ENCODE measurements around the gene TBL3. TPM values are rescaled to one million over a fixed set of nuclear protein-coding genes. Genes with fewer than 3 reads are reported as not detected.
A peak's percentile ranks its signal among the peaks of the same experiment; 100 is the strongest.

The TBL3 gene
- total RNA-seq, 2 experiments from 2014 or later: 27.7 to 28.7 TPM

DNA sequence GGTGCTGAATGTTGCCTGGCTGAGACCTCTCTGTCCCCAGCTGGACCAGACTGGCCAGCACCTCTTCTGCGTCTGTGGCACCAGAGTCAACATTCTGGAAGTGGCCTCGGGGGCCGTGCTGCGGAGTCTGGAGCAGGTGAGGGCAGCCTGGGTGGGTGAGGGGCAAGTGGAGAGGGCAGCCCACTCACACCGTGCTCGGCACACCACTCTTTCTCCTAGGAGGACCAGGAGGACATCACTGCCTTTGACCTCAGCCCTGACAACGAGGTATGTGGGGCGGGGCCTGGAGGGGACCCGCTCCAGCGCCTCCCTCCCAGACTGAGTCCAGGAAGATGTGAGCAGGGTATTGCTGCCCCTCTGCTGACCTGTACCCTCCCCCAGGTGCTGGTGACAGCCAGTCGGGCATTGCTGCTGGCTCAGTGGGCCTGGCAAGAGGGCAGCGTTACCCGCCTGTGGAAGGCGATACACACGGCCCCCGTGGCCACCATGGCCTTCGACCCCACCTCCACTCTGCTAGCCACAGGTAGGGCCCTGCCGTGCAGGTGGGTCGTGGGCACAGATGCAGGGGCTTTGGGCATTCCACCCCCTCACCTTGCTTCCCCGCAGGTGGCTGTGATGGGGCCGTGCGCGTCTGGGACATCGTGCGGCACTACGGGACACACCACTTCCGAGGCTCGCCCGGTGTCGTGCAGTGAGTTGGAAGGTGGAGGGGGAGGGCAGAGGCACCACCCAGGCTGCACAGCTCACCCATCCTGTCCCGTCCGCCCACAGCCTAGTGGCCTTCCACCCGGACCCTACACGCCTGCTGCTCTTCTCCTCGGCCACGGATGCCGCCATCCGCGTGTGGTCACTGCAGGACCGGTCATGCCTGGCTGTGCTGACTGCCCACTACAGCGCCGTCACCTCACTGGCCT, 2.6 kb downstream of the TBL3 start:
- ChIA-PET POLR2A (interaction anchor here (1.7 to 12.7 kb wide), 3 partner anchors 9 to 11 kb away, joined by 8 to 149 read pairs (median 47); partner anchors contain the start of genes GFER, NDUFB10, RNF151 and RPS2), CTCF (no interaction called here)
- Mint-ChIP-seq H3K4me1 (peaks cover 29% of the 10 kb centered on the region), H3K9me3 (no peaks in the 10 kb centered on the region), H3K4me3 (peak overlapping the region; percentile 17), H3K27ac (no peak overlapping the region), H3K27me3 (no peaks in the 10 kb centered on the region), H3K36me3 (ENCODE audit: low read depth) (peaks cover 24% of the 10 kb centered on the region)
- DNase-seq: no peak

DNA sequence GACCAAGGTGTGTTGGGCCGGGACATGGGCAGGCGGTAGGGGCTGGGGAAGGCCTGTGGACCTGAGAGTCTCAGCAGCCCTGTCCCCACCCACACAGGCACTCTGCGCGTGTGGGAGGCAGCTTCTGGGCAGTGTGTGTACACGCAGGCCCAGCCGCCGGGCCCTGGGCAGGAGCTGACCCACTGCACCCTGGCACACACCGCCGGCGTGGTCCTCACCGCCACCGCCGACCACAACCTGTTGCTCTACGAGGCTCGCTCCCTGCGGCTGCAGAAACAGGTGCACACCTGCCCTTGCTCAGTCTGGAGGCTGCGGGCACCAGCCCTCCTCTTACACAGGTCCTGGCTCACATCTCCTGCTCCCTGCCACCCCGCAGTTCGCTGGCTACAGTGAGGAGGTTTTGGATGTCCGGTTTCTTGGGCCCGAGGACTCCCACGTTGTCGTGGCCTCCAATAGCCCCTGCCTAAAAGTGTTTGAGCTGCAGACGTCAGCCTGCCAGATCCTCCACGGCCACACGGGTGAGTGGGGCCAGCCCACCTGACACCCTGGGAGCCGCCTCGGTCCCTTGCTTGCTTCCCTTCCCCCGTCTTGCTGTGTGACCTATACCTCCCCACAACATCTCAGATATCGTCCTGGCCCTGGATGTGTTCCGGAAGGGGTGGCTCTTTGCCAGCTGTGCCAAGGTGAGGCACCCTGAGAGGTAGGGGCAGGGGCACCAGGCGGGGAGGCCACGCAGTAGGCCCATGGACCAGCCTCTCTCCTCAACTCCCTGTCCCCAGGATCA, 3.8 kb downstream of the TBL3 start:
- CTCF ChIA-PET: no interaction called here

DNA sequence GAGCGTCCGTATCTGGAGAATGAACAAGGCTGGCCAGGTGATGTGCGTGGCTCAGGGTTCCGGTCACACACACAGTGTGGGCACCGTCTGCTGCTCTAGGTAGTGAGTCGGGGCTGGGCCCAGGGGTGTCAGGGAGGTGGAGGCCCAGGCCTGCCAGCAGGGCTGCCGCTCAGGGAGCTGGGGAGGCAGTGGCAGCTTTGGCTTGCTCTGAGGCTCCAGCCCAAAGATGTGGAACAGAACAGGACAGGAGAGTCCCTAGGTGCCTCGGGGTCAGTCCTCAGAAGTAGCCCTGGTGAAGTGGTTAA, 4.3 kb downstream of the TBL3 start:
- peaks cover 25% of the 10 kb centered on the region for H3K36me3 Mint-ChIP-seq (ENCODE audit: low read depth)
- no peak overlapping the region for H3K27ac Mint-ChIP-seq
- peaks cover 7% of the 10 kb centered on the region for H3K27me3 Mint-ChIP-seq
- ChIA-PET POLR2A (interaction anchor here (12.7 kb wide), 1 partner anchor 12 kb away, joined by 149 read pairs; the partner anchor contains the start of genes NDUFB10, RNF151 and RPS2), CTCF (no interaction called here)
- H3K4me3 Mint-ChIP-seq: no peak overlapping the region
- no peaks in the 10 kb centered on the region for H3K9me3 Mint-ChIP-seq
- H3K4me1 Mint-ChIP-seq: peaks cover 20% of the 10 kb centered on the region
- no peak for DNase-seq

More for the DNA sequence above, 3.8 kb downstream of the TBL3 start:
- no peak for DNase-seq
- Mint-ChIP-seq H3K4me1 (peaks cover 25% of the 10 kb centered on the region), H3K4me3 (no peak overlapping the region), H3K9me3 (no peaks in the 10 kb centered on the region), H3K36me3 (ENCODE audit: low read depth) (peaks cover 25% of the 10 kb centered on the region), H3K27me3 (peaks cover 5% of the 10 kb centered on the region), H3K27ac (no peak overlapping the region)
- POLR2A ChIA-PET: interaction anchor here (12.7 kb wide), 1 partner anchor 12 kb away, joined by 149 read pairs; the partner anchor contains the start of genes NDUFB10, RNF151 and RPS2

GRCh38 chr16:1976951-1977874, 5.4 kb downstream of the TBL3 start:
- Mint-ChIP-seq H3K4me1 (peaks cover 15% of the 10 kb centered on the region), H3K36me3 (ENCODE audit: low read depth) (peaks cover 18% of the 10 kb centered on the region), H3K9me3 (no peaks in the 10 kb centered on the region), H3K27ac (no peak overlapping the region), H3K27me3 (peaks cover 16% of the 10 kb centered on the region), H3K4me3 (no peak overlapping the region)
- ChIA-PET POLR2A (interaction anchor here (1.1 to 12.7 kb wide), 4 partner anchors 13 to 177 kb away, joined by 3 to 149 read pairs (median 4); partner anchors contain the start of genes NDUFB10, RNF151 and RPS2), CTCF (no interaction called here)
- DNase-seq: no peak

- Mint-ChIP-seq H3K9me3 (no peaks in the 10 kb centered on the region), H3K27ac (no peak overlapping the region), H3K4me1 (peaks cover 13% of the 10 kb centered on the region), H3K4me3 (no peak overlapping the region), H3K27me3 (peaks cover 22% of the 10 kb centered on the region), H3K36me3 (ENCODE audit: low read depth) (peaks cover 18% of the 10 kb centered on the region)
- no peak for DNase-seq
- ChIA-PET CTCF (no interaction called here), POLR2A (interaction anchor here (1.1 to 12.7 kb wide), 4 partner anchors 14 to 177 kb away, joined by 3 to 149 read pairs (median 4); partner anchors contain the start of genes NDUFB10, RNF151 and RPS2)
These were observed 6.0 kb downstream of the TBL3 start for GRCh38 chr16:1977875-1978268.

DNA sequence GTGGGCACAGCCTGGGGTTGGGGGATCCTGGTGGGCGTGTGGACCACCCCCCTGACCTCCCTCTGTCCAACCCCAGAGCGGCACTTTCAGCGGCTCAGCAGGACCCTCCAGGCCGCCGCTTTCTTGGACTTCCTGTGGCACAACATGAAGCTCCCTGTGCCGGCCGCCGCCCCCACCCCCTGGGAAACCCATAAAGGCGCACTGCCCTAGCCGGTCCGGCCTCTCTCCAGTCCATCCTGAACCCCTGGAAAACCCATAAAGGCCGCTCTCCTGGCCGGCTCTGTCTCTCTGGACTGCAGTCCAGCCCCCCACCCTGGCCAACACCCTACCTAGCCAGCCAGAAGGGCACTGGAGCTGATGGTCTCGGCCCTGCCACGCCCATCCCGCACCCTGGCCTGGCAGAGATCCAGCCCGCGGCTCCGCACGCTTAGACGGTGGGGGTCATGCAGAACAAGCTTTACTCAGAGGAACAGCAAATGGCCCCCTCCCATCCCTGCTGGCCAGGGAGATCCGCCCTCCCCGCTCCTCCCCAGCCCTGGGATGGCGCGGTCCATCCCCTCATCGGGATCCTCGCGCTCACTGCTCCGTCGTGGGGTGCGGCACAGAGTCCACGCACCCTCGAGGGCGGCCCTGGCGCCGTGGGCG, 6.7 kb downstream of the TBL3 start:
- H3K36me3 Mint-ChIP-seq (ENCODE audit: low read depth): peaks cover 18% of the 10 kb centered on the region
- H3K4me1 Mint-ChIP-seq: peaks cover 12% of the 10 kb centered on the region
- no peaks in the 10 kb centered on the region for H3K9me3 Mint-ChIP-seq
- ChIA-PET POLR2A (interaction anchor here (1.1 to 12.7 kb wide), 3 partner anchors 15 to 169 kb away, joined by 3 to 149 read pairs (median 3); partner anchors contain the start of genes NDUFB10, RNF151 and RPS2), CTCF (no interaction called here)
- no peak overlapping the region for H3K4me3 Mint-ChIP-seq
- H3K27ac Mint-ChIP-seq: no peak overlapping the region
- DNase-seq: no peak
- H3K27me3 Mint-ChIP-seq: peaks cover 27% of the 10 kb centered on the region

GRCh38 chr16:1979271-1980029, 7.6 kb downstream of the TBL3 start:
- peaks cover 12% of the 10 kb centered on the region for H3K4me1 Mint-ChIP-seq
- POLR2A ChIA-PET: interaction anchor here (1.9 to 12.7 kb wide), 3 partner anchors 8 to 16 kb away, joined by 4 to 149 read pairs (median 5); partner anchors contain the start of genes NDUFB10, RNF151, RPS2 and TBL3
- H3K27ac Mint-ChIP-seq: no peak overlapping the region
- H3K36me3 Mint-ChIP-seq (ENCODE audit: low read depth): peaks cover 18% of the 10 kb centered on the region
- peaks cover 27% of the 10 kb centered on the region for H3K27me3 Mint-ChIP-seq
- DNase-seq: no peak
- no peak overlapping the region for H3K4me3 Mint-ChIP-seq
- H3K9me3 Mint-ChIP-seq: no peaks in the 10 kb centered on the region
- CTCF ChIA-PET: no interaction called here

GRCh38 chr16:1980030-1980769, 8.3 kb downstream of the TBL3 start:
- Mint-ChIP-seq H3K36me3 (ENCODE audit: low read depth) (peaks cover 13% of the 10 kb centered on the region), H3K4me3 (no peak overlapping the region), H3K27ac (no peak overlapping the region), H3K27me3 (peaks cover 27% of the 10 kb centered on the region), H3K4me1 (peaks cover 17% of the 10 kb centered on the region), H3K9me3 (no peaks in the 10 kb centered on the region)
- ChIA-PET CTCF (no interaction called here), POLR2A (interaction anchor here (0.9 to 12.7 kb wide), 4 partner anchors 8 to 16 kb away, joined by 3 to 149 read pairs (median 4); partner anchors contain the start of genes NDUFB10, RNF151, RPS2 and SYNGR3)
- DNase-seq: no peak

- H3K27ac Mint-ChIP-seq: no peak overlapping the region
- CTCF ChIA-PET: no interaction called here
- H3K9me3 Mint-ChIP-seq: no peaks in the 10 kb centered on the region
- no peak for DNase-seq
- H3K4me3 Mint-ChIP-seq: no peak overlapping the region
- peaks cover 21% of the 10 kb centered on the region for H3K4me1 Mint-ChIP-seq
- peaks cover 27% of the 10 kb centered on the region for H3K27me3 Mint-ChIP-seq
- H3K36me3 Mint-ChIP-seq (ENCODE audit: low read depth): peaks cover 11% of the 10 kb centered on the region
- POLR2A ChIA-PET: interaction anchor here (0.9 to 12.7 kb wide), 5 partner anchors 9 to 174 kb away, joined by 3 to 149 read pairs (median 4); partner anchors contain the start of genes NDUFB10, RNF151, RPS2 and SYNGR3
These were observed 8.9 kb downstream of the TBL3 start for GRCh38 chr16:1980770-1981087.

GRCh38 chr16:1981398-1981836, 9.6 kb downstream of the TBL3 start, which contains the start of gene NOXO1:
TSS of gene NOXO1 (minus strand) at chr16:1981469. CDS start at chr16:1981179, 290 bp downstream.
- POLR2A ChIA-PET: interaction anchor here (1.0 to 12.7 kb wide), 6 partner anchors 9 to 274 kb away, joined by 3 to 149 read pairs (median 4); partner anchors contain the start of genes NDUFB10, RNF151, RPS2 and TBL3
- CTCF ChIA-PET: interaction anchor here (1.0 kb wide), 1 partner anchor 38 kb away, joined by 3 read pairs; the partner anchor contains the start of gene MSRB1
- peaks cover 9% of the 10 kb centered on the region for H3K36me3 Mint-ChIP-seq (ENCODE audit: low read depth)

More at GRCh38 chr16:1981398-1981836, 9.6 kb downstream of the TBL3 start, which contains the start of gene NOXO1:
- DNase-seq: no peak
- Mint-ChIP-seq H3K9me3 (no peaks in the 10 kb centered on the region), H3K4me3 (no peak within 1 kb of the TSS), H3K4me1 (peaks cover 21% of the 10 kb centered on the region), H3K27me3 (peaks cover 27% of the 10 kb centered on the region), H3K27ac (no peak within 1 kb of the TSS)

All from activated CD4-positive, alpha-beta memory T cell treated with anti-CD3 and anti-CD28 coated beads, Interleukin-2, amount 10 ng/mL, durations not matched to agents 7 days and 5 days (primary cell).